Activated CD4-positive, alpha-beta T cell treated with anti-CD3 and anti-CD28 coated beads, Interleukin-2, amount 10 ng/mL, durations not matched to agents 7 days and 5 days (primary cell): ENCODE results near the gene KRAS. TPM values are rescaled to one million over a fixed set of nuclear protein-coding genes. Genes with fewer than 3 reads are reported as not detected.

Experiments
- CTCF ChIA-PET: fragments of 350-600 bp; sonication (Branson Sonifier 250); formaldehyde crosslinking; loops from one replicate; lab custom pipeline; 2021; ENCODE audit warnings: antibody characterized with exemption; lab: Charles Lee
- POLR2A ChIA-PET: fragments of 350-600 bp; sonication (Branson Sonifier 250); formaldehyde crosslinking; loops from one replicate; lab custom pipeline; 2021; ENCODE audit warnings: antibody characterized with exemption; lab: Charles Lee
- DNase-seq: peaks from one replicate; pipeline ENCODE4 v3.0.0-alpha.2; 2020
- H3K27ac Mint-ChIP-seq: one replicate; pipeline ENCODE4 v1.8.0; 2021; ENCODE audit warnings: mild to moderate bottlenecking, moderate library complexity, mixed read lengths
- H3K27me3 Mint-ChIP-seq: one replicate; pipeline ENCODE4 v1.8.0; 2021; ENCODE audit warnings: mixed read lengths
- H3K36me3 Mint-ChIP-seq: one replicate; pipeline ENCODE4 v1.8.0; 2021; ENCODE audit warnings: low read depth, mixed read lengths
- H3K4me1 Mint-ChIP-seq: one replicate; pipeline ENCODE4 v1.8.0; 2021; ENCODE audit warnings: mixed read lengths
- H3K4me3 Mint-ChIP-seq: one replicate; pipeline ENCODE4 v1.8.0; 2021; ENCODE audit warnings: mild to moderate bottlenecking, moderate library complexity, mixed read lengths
- H3K9me3 Mint-ChIP-seq: one replicate; pipeline ENCODE4 v1.8.0; 2021; ENCODE audit warnings: mixed read lengths
- total RNA-seq, 2 experiments: library from RNA; stranded (reverse); gene quantifications; one replicate each; pipeline ENCODE4 v1.2.3, GENCODE V29; 2021

Gene KRAS
- total RNA-seq, 2 experiments from 2014 or later: 32.5 to 34.6 TPM

DNA sequence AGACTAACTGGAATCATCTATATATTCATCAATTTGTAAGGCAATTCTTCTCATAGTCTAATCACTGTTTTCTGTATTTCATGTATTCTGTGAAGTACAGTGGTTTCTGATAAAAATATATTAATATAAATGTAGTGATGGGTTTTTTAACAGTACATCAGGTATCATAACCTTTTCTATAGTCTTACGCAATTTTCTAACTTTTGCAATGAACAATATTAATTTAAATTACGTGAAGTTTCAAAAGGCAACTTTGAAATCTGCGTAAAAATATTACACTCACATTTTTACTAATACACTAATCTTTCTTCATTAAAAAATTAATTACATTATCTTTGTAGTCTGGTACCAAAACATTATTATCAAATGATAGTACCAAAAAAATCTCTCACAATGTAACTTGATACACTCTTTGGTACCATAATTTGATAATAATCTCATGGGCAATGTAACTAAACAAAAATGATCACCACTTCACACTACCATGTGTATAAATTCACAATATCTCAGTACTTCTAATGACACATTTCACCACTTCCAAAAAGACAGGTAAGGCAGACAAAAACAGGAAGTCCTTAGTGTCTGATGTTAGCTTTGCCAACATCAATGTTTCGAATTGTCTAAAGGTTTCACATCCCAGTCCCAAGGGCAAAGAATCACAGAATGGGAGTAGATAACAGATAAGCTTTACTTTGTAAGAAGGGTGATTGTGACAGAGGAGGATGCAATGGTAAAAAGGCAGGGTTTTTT lies 64.5 kb downstream of the KRAS start:
- no peaks in the 10 kb centered on the region for H3K36me3 Mint-ChIP-seq
- no peaks in the 10 kb centered on the region for H3K9me3 Mint-ChIP-seq
- ChIA-PET POLR2A (no interaction called here), CTCF (interaction anchor here (0.7 kb wide), 1 partner anchor 95 kb away, joined by 5 read pairs; no protein-coding TSS in a partner anchor)
- peaks cover 17% of the 10 kb centered on the region for H3K4me1 Mint-ChIP-seq
- no peak overlapping the region for H3K4me3 Mint-ChIP-seq
- H3K27me3 Mint-ChIP-seq: no peaks in the 10 kb centered on the region
- no peak for DNase-seq
- H3K27ac Mint-ChIP-seq: peak overlapping the region; percentile 76

DNA sequence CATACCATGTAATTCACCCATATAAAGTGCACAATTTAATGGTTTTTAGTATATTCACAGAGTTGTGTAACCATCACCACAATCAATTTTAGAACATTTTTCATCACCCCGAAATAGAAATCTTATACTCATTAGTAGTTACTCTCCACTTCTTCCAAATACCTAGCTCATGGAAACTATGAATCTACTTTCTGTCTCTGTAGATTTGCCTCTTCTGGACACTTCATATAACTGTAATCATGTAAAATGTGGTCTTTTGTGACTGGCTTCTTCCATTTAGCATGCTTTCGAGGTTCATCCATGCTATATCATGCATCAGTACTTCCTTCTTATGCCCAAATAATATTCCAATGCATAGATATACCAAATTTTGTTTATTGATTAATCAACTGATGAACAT lies 66.6 kb downstream of the KRAS start:
- Mint-ChIP-seq H3K27me3 (no peaks in the 10 kb centered on the region), H3K4me3 (no peak overlapping the region), H3K4me1 (peaks cover 17% of the 10 kb centered on the region), H3K9me3 (no peaks in the 10 kb centered on the region), H3K36me3 (no peaks in the 10 kb centered on the region), H3K27ac (no peak overlapping the region)
- ChIA-PET POLR2A (no interaction called here), CTCF (no interaction called here)
- DNase-seq: no peak

DNA sequence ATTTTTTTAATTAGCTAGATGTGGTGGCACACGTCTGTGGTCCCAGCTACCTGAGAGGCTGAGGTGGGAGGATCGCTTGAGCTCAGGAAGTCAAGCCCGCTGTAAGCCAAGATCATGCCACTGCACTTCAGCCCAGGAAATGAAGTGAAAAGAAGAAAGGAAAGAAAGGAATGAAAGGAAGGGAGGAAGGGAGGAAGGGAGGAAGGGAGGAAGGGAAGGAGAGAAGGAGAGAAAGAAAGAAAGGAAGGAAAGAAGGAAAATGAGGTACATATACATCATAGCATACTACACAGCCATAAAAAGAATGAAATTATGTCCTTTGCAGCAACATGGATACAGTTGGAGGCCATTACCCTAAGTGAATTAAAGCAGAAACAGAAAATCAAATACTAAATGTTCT lies 68.0 kb downstream of the KRAS start:
- Mint-ChIP-seq H3K9me3 (no peaks in the 10 kb centered on the region), H3K36me3 (no peaks in the 10 kb centered on the region), H3K4me3 (no peak overlapping the region), H3K27me3 (peaks cover 2% of the 10 kb centered on the region), H3K27ac (no peak overlapping the region), H3K4me1 (peaks cover 16% of the 10 kb centered on the region)
- POLR2A ChIA-PET: no interaction called here
- CTCF ChIA-PET: interaction anchor here (0.5 to 0.7 kb wide), 2 partner anchors 220 to 372 kb away, joined by 4 read pairs; no protein-coding TSS in a partner anchor
- no peak for DNase-seq

DNA sequence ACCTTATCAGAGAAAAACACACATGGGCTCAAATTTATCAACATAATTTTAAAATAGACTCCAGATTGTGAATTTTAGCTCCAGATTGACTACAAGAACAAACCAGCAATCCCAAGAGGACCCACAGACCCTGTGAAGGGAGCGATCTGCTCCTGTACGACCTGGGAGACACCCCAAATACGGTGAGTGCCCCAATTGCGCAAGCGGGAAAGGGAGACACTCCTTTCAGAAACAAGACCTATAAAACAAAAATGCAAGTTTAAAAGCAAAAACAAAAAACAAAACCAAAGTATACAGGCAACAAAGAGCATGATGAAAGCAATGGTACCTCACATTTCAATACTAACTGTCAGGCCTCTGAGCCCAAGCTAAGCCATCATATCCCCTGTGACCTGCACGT lies 87.9 kb downstream of the KRAS start:
- H3K27ac Mint-ChIP-seq: no peak overlapping the region
- CTCF ChIA-PET: no interaction called here

DNA sequence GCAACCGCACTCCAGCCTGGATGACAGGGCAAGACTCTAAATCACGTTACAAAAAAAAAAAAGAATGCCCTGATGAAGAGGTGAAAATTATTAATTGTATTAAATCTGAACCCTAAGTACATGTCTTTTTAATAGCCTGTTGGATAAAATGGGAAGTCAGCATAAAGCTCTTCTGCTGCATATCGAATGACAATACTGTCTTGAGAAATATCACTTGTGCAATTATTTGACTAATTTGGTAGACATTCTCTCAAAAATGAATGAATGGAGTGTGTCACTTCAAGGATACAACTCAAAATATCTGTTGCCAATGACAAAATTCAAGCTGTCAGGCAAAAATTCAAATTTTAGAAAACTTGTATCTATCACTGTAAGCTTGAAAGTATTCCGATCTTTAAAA lies 94.7 kb downstream of the KRAS start:
- CTCF ChIA-PET: interaction anchor here (0.6 to 1.5 kb wide), 2 partner anchors 160 to 164 kb away, joined by 3 to 7 read pairs; no protein-coding TSS in a partner anchor
- Mint-ChIP-seq H3K27ac (no peak overlapping the region), H3K4me3 (no peak overlapping the region), H3K9me3 (no peaks in the 10 kb centered on the region), H3K36me3 (no peaks in the 10 kb centered on the region), H3K27me3 (peaks cover 4% of the 10 kb centered on the region), H3K4me1 (peaks cover 10% of the 10 kb centered on the region)
- DNase-seq: no peak
- POLR2A ChIA-PET: interaction anchor here (0.6 kb wide), 1 partner anchor 100 kb away, joined by 15 read pairs; no protein-coding TSS in a partner anchor

More for the DNA sequence above, 87.9 kb downstream of the KRAS start:
- peaks cover 4% of the 10 kb centered on the region for H3K27me3 Mint-ChIP-seq
- no peaks in the 10 kb centered on the region for H3K36me3 Mint-ChIP-seq
- H3K9me3 Mint-ChIP-seq: no peaks in the 10 kb centered on the region
- no peak overlapping the region for H3K4me3 Mint-ChIP-seq
- H3K4me1 Mint-ChIP-seq: no peaks in the 10 kb centered on the region
- no peak for DNase-seq
- POLR2A ChIA-PET: no interaction called here

DNA sequence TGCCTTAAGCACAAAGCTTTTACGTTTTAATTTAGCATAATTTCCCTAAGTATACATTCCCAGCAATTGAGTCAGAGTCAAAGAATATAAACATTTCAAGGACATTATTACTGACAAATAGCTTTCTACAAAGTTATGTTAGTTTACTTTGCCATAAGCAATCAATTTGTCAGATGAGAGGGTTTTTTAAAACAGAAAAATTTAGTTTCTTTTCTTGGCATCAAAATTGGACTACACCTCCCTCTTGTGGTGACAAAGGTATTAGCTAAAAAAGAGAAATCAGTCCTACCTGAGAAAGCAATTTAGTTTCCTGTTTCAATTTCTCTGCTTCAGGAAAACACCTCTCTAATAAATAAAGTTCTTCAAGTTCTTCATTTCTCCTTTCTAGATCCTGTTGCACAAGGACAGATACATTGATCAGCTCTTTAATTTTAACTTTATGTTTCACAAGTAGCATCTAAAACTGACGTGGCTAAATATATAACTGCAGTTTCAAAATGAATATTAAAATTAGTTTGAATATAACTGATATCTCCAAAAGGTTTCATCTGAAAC lies 95.6 kb downstream of the KRAS start:
- Mint-ChIP-seq H3K27me3 (no peaks in the 10 kb centered on the region), H3K27ac (no peak overlapping the region), H3K36me3 (no peaks in the 10 kb centered on the region), H3K4me1 (peaks cover 10% of the 10 kb centered on the region), H3K9me3 (no peaks in the 10 kb centered on the region), H3K4me3 (no peak overlapping the region)
- ChIA-PET POLR2A (no interaction called here), CTCF (interaction anchor here (1.0 to 1.7 kb wide), 3 partner anchors 10 to 163 kb away, joined by 4 to 7 read pairs (median 4); no protein-coding TSS in a partner anchor)
- peak; percentile 17 for DNase-seq

Other genes with a start within 250 kb of the KRAS start
- not detected for gene DNAI7, start 55.8 kb downstream of the KRAS start, total RNA-seq
- gene ETFRF1, start 55.7 kb downstream of the KRAS start, total RNA-seq: 10 to 100 TPM in 1 of 2 experiments, 1 to 10 TPM in 1; 8.7 to 11.5 TPM